K562 (cell line): ENCODE data around the gene NEDD4L. TPM values are rescaled to one million over a fixed set of nuclear protein-coding genes. Genes with fewer than 3 reads are reported as not detected.

Experiments used
- ATAC-seq: fragments of 200-7000 bp; cut with Tn5 transposase; 3 replicates; pipeline ENCODE4 v1.9.1; 2020; ENCODE audit warnings: moderate library complexity
- BruUV-seq: library from RNA; stranded (reverse); fragments of 400-500 nt; replicated peaks from 2 replicates; lab custom pipeline; 2021; lab: Mats Ljungman, UMichigan
- CTCF ChIA-PET: fragments of 300-600 bp; formaldehyde crosslinking; extraction: SDS; loops from one replicate; lab custom pipeline; 2021; ENCODE audit warnings: low intra/inter-chr PET ratio; lab: Yijun Ruan, JAX
- POLR2A ChIA-PET: fragments of 300-600, 350-650 bp; sonication (Branson Sonifier 250); formaldehyde crosslinking; extraction: SDS; loops from one replicate; lab custom pipeline; 2021; ENCODE audit warnings: antibody characterized with exemption, inconsistent platforms; lab: Yijun Ruan, JAX
- DNase-seq, 4 experiments: peaks; one replicate each; pipeline versions ENCODE4 v3.0.0 to v3.0.0-alpha.2; 2011 to 2018; ENCODE audit warnings: low spot score in 3 of 4, mixed read lengths in 3 of 4; ENCODE audit errors: extremely low read depth in 1 of 4
- FAIRE-seq: peaks from 2 replicates; lab custom pipeline; 2011; peaks lifted over from hg19 to GRCh38; lab: Jason Lieb, UNC
- H2AFZ ChIP-seq: 2 replicates; pipeline ENCODE4 v1.6.0; 2011; ENCODE audit warnings: low read depth, low read length, control low read depth, inconsistent platforms
- H3K27ac ChIP-seq: fragments of 200-600 bp; 3 replicates; pipeline ENCODE4 v1.8.0; 2011; ENCODE audit warnings: low read depth, mild to moderate bottlenecking, control low read depth, inconsistent platforms, low read length, moderate library complexity, mixed read lengths; ENCODE audit errors: extremely low read depth
- H3K27me3 ChIP-seq, 2 experiments: fragments of 300-600 bp in 1 of 2; 2 replicates in 1 of 2; 3 replicates in 1 of 2; pipeline versions ENCODE4 v1.6.0 to v1.8.0; 2011; ENCODE audit warnings: inconsistent platforms in 2 of 2, low read length in 2 of 2, mild to moderate bottlenecking in 1 of 2, mixed read lengths in 1 of 2, moderate library complexity in 1 of 2; ENCODE audit not compliant: control insufficient read depth in 2 of 2, insufficient read depth in 2 of 2
- H3K36me3 ChIP-seq: fragments of 300-600 bp; 3 replicates; pipeline ENCODE4 v1.8.0; 2011; ENCODE audit warnings: mild to moderate bottlenecking, low read length, inconsistent platforms; ENCODE audit not compliant: control insufficient read depth, insufficient read depth
- H3K4me1 ChIP-seq, 2 experiments: fragments of 200-600 bp in 1 of 2; replicated peaks in 1 of 2; 2 replicates in 1 of 2; 3 replicates in 1 of 2; pipeline versions ENCODE4 v1.5.1 to v1.8.0; 2011; ENCODE audit warnings: inconsistent platforms in 2 of 2, low read length in 2 of 2, mild to moderate bottlenecking in 1 of 2, mixed read lengths in 1 of 2, moderate library complexity in 1 of 2; ENCODE audit not compliant: control insufficient read depth in 2 of 2, insufficient read depth in 2 of 2
- H3K4me2 ChIP-seq: 2 replicates; pipeline ENCODE4 v1.6.1; 2011; ENCODE audit warnings: low read length, control low read depth, inconsistent platforms, mixed read lengths; ENCODE audit not compliant: insufficient read depth
- H3K4me3 ChIP-seq: fragments of 200-600 bp; sonication (generic), shearing (Covaris generic); 2 replicates; pipeline ENCODE4 v1.5.1; 2016; ENCODE audit warnings: control low read depth, inconsistent platforms
- H3K79me2 ChIP-seq: fragments of 200-600 bp; 3 replicates; pipeline ENCODE4 v1.8.0; 2011; ENCODE audit warnings: low read length, inconsistent platforms; ENCODE audit not compliant: control insufficient read depth, insufficient read depth
- H3K9ac ChIP-seq, 2 experiments: 2 replicates each; pipeline versions ENCODE4 v1.6.0 to v1.6.1; 2011; ENCODE audit warnings: low read depth in 2 of 2, low read length in 2 of 2, control low read depth in 1 of 2, inconsistent platforms in 1 of 2, mild to moderate bottlenecking in 1 of 2, mixed read lengths in 1 of 2; ENCODE audit not compliant: insufficient read depth in 1 of 2
- H3K9me1 ChIP-seq: one replicate; pipeline ENCODE4 v1.6.0; 2011; ENCODE audit warnings: inconsistent platforms, mild to moderate bottlenecking, low read length, moderate library complexity; ENCODE audit not compliant: control insufficient read depth, insufficient read depth
- H3K9me3 ChIP-seq: replicated peaks from 2 replicates; pipeline ENCODE4 v1.5.1; 2011; ENCODE audit warnings: low read depth, low read length, inconsistent platforms; ENCODE audit not compliant: control insufficient read depth, insufficient read depth
- H4K20me1 ChIP-seq: replicated peaks from 2 replicates; pipeline ENCODE4 v1.6.1; 2011; ENCODE audit warnings: low read length, inconsistent platforms, mixed read lengths; ENCODE audit not compliant: control insufficient read depth, insufficient read depth
- DMBX1 ChIP-seq: fragments of 250-450 bp; sonication (Bioruptor Pico); IDR thresholded peaks from 2 replicates; pipeline ENCODE4 v1.8.0; 2022; ENCODE audit warnings: inconsistent platforms, mild to moderate bottlenecking, moderate library complexity, borderline replicate concordance
- HES1 ChIP-seq: fragments of 450-650 bp; IDR thresholded peaks from 2 replicates; pipeline ENCODE4 v1.6.1; 2016; ENCODE audit warnings: low read depth, mild to moderate bottlenecking, moderate library complexity
- HNRNPH1 ChIP-seq: fragments of 200-400 bp; formaldehyde crosslinking; optimal IDR thresholded peaks from 2 replicates; pipeline ENCODE3; 2017; ENCODE audit warnings: low read depth, mild to moderate bottlenecking, low read length, moderate library complexity
- MBD2 ChIP-seq: sonication (generic); IDR thresholded peaks from 2 replicates; pipeline ENCODE4 v1.6.1; 2016; ENCODE audit warnings: low read depth, borderline replicate concordance
- NELFE ChIP-seq: IDR thresholded peaks from 2 replicates; pipeline ENCODE4 v1.6.1; 2011; ENCODE audit warnings: mild to moderate bottlenecking; ENCODE audit not compliant: insufficient read depth, insufficient read length
- NKRF ChIP-seq: fragments of 450-650 bp; IDR thresholded peaks from 2 replicates; pipeline ENCODE4 v1.6.1; 2016; ENCODE audit warnings: borderline replicate concordance
- PHB ChIP-seq: fragments of 250-450 bp; sonication (Bioruptor Pico); IDR thresholded peaks from 2 replicates; pipeline ENCODE4 v1.5.0; 2021
- PHTF2 ChIP-seq: fragments of 250-450 bp; sonication (Bioruptor Pico); IDR thresholded peaks from 2 replicates; pipeline ENCODE4 v1.5.0; 2021; ENCODE audit warnings: mild to moderate bottlenecking
- SMARCE1 ChIP-seq: fragments of 450-650 bp; IDR thresholded peaks from 2 replicates; pipeline ENCODE4 v1.7.1; 2016; ENCODE audit warnings: mild to moderate bottlenecking
- TEAD2 ChIP-seq: fragments of 450-650 bp; IDR thresholded peaks from 2 replicates; pipeline ENCODE4 v1.6.1; 2016; ENCODE audit warnings: missing genetic modification characterization, control low read depth, missing compliant biosample characterization
- TOE1 ChIP-seq, 2 experiments: fragments of 450-650 bp in 1 of 2; sonication (generic) in 1 of 2; formaldehyde crosslinking in 1 of 2; IDR thresholded peaks; 2 replicates each; pipeline versions ENCODE4 v1.7.1 to v1.8.0; 2016 to 2022; ENCODE audit warnings: borderline replicate concordance in 2 of 2, mild to moderate bottlenecking in 2 of 2, antibody characterized with exemption in 1 of 2, inconsistent platforms in 1 of 2, low read depth in 1 of 2, missing genetic modification reagents in 1 of 2, moderate library complexity in 1 of 2
- ZBTB34 ChIP-seq: fragments of 250-450 bp; sonication (Bioruptor Pico); IDR thresholded peaks from 2 replicates; pipeline ENCODE4 v1.8.0; 2021; ENCODE audit warnings: mild to moderate bottlenecking, moderate library complexity
- ZNF134 ChIP-seq: fragments of 250-450 bp; sonication (Bioruptor Pico); conservative IDR thresholded peaks from 2 replicates; pipeline ENCODE4 v1.4.0; 2020
- WGBS: fragments of 100-300 bp; shearing (Covaris generic); methylation state at CpG from one replicate; pipeline ENCODE4 v1.1.6; 2016; ENCODE audit warnings: low coverage, mixed read lengths; ENCODE audit not compliant: insufficient coverage; ENCODE audit errors: missing lambda C conversion rate; 5-methylcytosine and 5-hydroxymethylcytosine counted together
- in situ Hi-C: fragments of 300-500 bp; cut with MboI; formaldehyde crosslinking; loops from 4 replicates; pipeline ENCODE4 v1.15.0; 2018; ENCODE audit warnings: inconsistent platforms, mixed read lengths
- intact Hi-C: fragments of 100-400 bp; cut with micrococcal nuclease; formaldehyde crosslinking; loops from 2 replicates; pipeline ENCODE4 v1.14.2; 2022
- polyA plus RNA-seq, 8 experiments: library from polyadenylated mRNA; depleted of rRNA in 4 of 8; stranded (reverse) in 5 of 8; unstranded in 3 of 8; fragments of >200 nt; fragmentation: Nextera tagmentation in 2 of 8; fragmentation: Illumina TruSeq in 1 of 8; extraction: Ambion mirVana in 2 of 8; extraction: Trizol in 1 of 8; gene quantifications; 2 replicates each; pipeline versions ENCODE4 v1.2.1 to v1.2.3, GENCODE V29; 2011 to 2014; ENCODE audit warnings: inconsistent platforms in 1 of 8, missing spikeins in 1 of 8
- total RNA-seq, 7 experiments: library from RNA; depleted of rRNA in 6 of 7; stranded (reverse); fragments of >200 nt in 6 of 7; fragmentation: Illumina TruSeq in 2 of 7; extraction: Trizol in 2 of 7; gene quantifications; 2 replicates each; pipeline versions ENCODE4 v1.2.1 to v1.2.3, GENCODE V29; 2011 to 2021; ENCODE audit warnings: low replicate concordance in 1 of 7
- TF ChIP-seq, protein P1 (sequence below): fragments of 250-450 bp; sonication (Bioruptor Pico); IDR thresholded peaks from 2 replicates; pipeline ENCODE4 v1.8.0; 2022; ENCODE audit warnings: inconsistent platforms
- TF ChIP-seq, protein P2 (sequence below): fragments of 450-650 bp; IDR thresholded peaks from 2 replicates; pipeline ENCODE4 v1.6.1; 2016; ENCODE audit warnings: antibody characterized with exemption

NEDD4L gene
- total and polyA plus RNA-seq, 9 of the 15 experiments (the other 6 are each of a cell fraction or from before 2014, with no cell fraction given) = 8.1 to 33.4 (median 19.9) TPM

DNA sequence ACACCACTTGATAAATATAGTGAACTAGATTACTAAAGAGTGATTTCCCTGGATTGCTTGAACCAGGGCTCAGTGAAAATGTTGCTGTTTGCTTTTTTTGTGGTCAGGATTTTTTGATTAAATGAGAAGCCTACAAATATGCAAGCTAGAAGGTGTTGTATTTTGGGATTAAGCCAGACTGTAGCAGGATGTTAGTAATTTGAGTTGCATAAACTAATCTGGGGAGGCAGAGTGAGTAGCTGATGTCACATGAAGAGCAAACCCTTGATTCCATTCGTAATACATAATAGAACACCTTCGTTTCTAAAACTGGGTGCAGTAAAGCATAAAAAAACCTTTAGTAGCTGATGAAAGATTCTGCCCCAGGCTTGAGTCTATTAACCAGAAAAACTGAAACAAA is 32.0 kb downstream of the NEDD4L start:
- Histone ChIP-seq H2AFZ (no peak overlapping the region), H3K79me2 (peaks cover 19% of the 10 kb centered on the region; the same call in 2 of the 3 replicates), H3K4me1 (peaks cover 10 to 21% of the 10 kb centered on the region in 2 experiments; a peak in 3 of 5 replicates), H3K9me1 (no peaks in the 10 kb centered on the region), H3K4me2 (no peak overlapping the region), H3K36me3 (no peaks in the 10 kb centered on the region), H3K27me3 (no peaks in the 10 kb centered on the region), H3K9ac (no peak overlapping the region), H3K9me3 (no peaks in the 10 kb centered on the region), H4K20me1 (no peaks in the 10 kb centered on the region), H3K27ac (no peak overlapping the region), H3K4me3 (no peak overlapping the region)
- intact Hi-C loops (no loop called here), in situ Hi-C loops (no loop called here)
- ChIA-PET POLR2A (no interaction called here), CTCF (no interaction called here)
- ATAC-seq (no peak), DNase-seq (no peak), FAIRE-seq (no peak)
- WGBS = 88% methylated on average over 2 of the region's 2 CpGs
- no TSS peak for BruUV-seq
- TF ChIP-seq ZNF134 (no peak), HES1 (no peak), ZBTB34 (no peak), PHTF2 (no peak), TEAD2 (tag) (no peak), MBD2 (no peak), TOE1 (IDR thresholded peaks at IDR 0.05; ENCODE audit: borderline replicate concordance) (no peak), TOE1 (CRISPR knock-in tag; IDR thresholded peaks at IDR 0.05; ENCODE audit: borderline replicate concordance, low read depth) (no peak), NKRF (no peak), SMARCE1 (no peak), DMBX1 (CRISPR knock-in tag) (no peak), NELFE (no peak), PHB (no peak), HNRNPH1 (no peak)
- TF ChIP-seq, protein P1, sequence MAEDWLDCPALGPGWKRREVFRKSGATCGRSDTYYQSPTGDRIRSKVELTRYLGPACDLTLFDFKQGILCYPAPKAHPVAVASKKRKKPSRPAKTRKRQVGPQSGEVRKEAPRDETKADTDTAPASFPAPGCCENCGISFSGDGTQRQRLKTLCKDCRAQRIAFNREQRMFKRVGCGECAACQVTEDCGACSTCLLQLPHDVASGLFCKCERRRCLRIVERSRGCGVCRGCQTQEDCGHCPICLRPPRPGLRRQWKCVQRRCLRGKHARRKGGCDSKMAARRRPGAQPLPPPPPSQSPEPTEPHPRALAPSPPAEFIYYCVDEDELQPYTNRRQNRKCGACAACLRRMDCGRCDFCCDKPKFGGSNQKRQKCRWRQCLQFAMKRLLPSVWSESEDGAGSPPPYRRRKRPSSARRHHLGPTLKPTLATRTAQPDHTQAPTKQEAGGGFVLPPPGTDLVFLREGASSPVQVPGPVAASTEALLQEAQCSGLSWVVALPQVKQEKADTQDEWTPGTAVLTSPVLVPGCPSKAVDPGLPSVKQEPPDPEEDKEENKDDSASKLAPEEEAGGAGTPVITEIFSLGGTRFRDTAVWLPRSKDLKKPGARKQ = no peak
- TF ChIP-seq, protein P2, sequence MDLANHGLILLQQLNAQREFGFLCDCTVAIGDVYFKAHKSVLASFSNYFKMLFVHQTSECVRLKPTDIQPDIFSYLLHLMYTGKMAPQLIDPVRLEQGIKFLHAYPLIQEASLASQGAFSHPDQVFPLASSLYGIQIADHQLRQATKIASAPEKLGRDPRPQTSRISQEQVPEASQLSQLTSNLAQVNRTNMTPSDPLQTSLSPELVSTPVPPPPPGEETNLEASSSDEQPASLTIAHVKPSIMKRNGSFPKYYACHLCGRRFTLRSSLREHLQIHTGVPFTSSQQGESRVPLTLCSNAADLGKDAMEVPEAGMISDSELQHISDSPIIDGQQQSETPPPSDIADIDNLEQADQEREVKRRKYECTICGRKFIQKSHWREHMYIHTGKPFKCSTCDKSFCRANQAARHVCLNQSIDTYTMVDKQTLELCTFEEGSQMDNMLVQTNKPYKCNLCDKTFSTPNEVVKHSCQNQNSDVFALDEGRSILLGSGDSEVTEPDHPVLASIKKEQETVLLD = no peak
